Ureter (tissue), 1 donor: ENCODE measurements around the gene LAMC2. TPM values are rescaled to one million over a fixed set of nuclear protein-coding genes. Genes with fewer than 3 reads are reported as not detected.

Experiments used
- DNase-seq: peaks from one replicate; pipeline ENCODE4 v3.0.0-alpha.2; 2020; ENCODE audit warnings: low spot score
- total RNA-seq: library from RNA; stranded (reverse); gene quantifications from one replicate; pipeline ENCODE4 v1.2.4, GENCODE V29; 2023
- donor health status: DM: yes; HTN: yes; CAD: no.

Gene LAMC2
- total RNA-seq, 1 donor from 2014 or later = 14.5 TPM

GRCh38 chr1:183214021-183214970, 28.2 kb downstream of the LAMC2 start:
- no peak for DNase-seq

- no peak for DNase-seq
These were observed 29.1 kb downstream of the LAMC2 start for GRCh38 chr1:183215076-183215720.

- DNase-seq = no peak
These were observed 29.9 kb downstream of the LAMC2 start for GRCh38 chr1:183215936-183216335.

GRCh38 chr1:183218027-183218618, 32.1 kb downstream of the LAMC2 start:
- DNase-seq = no peak

GRCh38 chr1:183218971-183219615, 33.0 kb downstream of the LAMC2 start:
- DNase-seq = peak; percentile 84

GRCh38 chr1:183219616-183220009, 33.5 kb downstream of the LAMC2 start:
- no peak for DNase-seq

- no peak for DNase-seq
These were observed 36.8 kb downstream of the LAMC2 start for GRCh38 chr1:183222909-183223308.

GRCh38 chr1:183223467-183223866, 37.4 kb downstream of the LAMC2 start:
- no peak for DNase-seq

- no peak for DNase-seq
These were observed 40.3 kb downstream of the LAMC2 start for GRCh38 chr1:183226361-183226760.

- no peak for DNase-seq
These were observed 40.9 kb downstream of the LAMC2 start for GRCh38 chr1:183226963-183227362.

- DNase-seq = no peak
These were observed 41.6 kb downstream of the LAMC2 start for GRCh38 chr1:183227422-183228346.

GRCh38 chr1:183228347-183229220, 42.5 kb downstream of the LAMC2 start:
- no peak for DNase-seq

- no peak for DNase-seq
These were observed 44.3 kb downstream of the LAMC2 start for GRCh38 chr1:183230413-183230812.

GRCh38 chr1:183231545-183231944, 45.5 kb downstream of the LAMC2 start:
- no peak for DNase-seq

- DNase-seq = no peak
These were observed 47.0 kb downstream of the LAMC2 start for GRCh38 chr1:183233113-183233512.

- peak; percentile 83 for DNase-seq
These were observed 48.8 kb downstream of the LAMC2 start for GRCh38 chr1:183234660-183235476.

- DNase-seq = no peak
These were observed 49.4 kb downstream of the LAMC2 start for GRCh38 chr1:183235503-183235902.

GRCh38 chr1:183236158-183236725, 50.2 kb downstream of the LAMC2 start:
- no peak for DNase-seq

- no peak for DNase-seq
These were observed 51.0 kb downstream of the LAMC2 start for GRCh38 chr1:183237046-183237445.
